Activated naive CD4-positive, alpha-beta T cell treated with anti-CD3 and anti-CD28 coated beads for 36 hours (primary cell): ENCODE data around the gene ZBTB34. TPM values are rescaled to one million over a fixed set of nuclear protein-coding genes. Genes with fewer than 3 reads are reported as not detected.

Source experiments
- CTCF ChIA-PET: fragments of 350-600 bp; sonication (Branson Sonifier 250); formaldehyde crosslinking; loops from one replicate; lab custom pipeline; 2021; ENCODE audit warnings: antibody characterized with exemption; lab: Charles Lee
- DNase-seq: peaks from one replicate; pipeline ENCODE4 v3.0.0-alpha.2; 2020
- H3K27ac Mint-ChIP-seq: one replicate; pipeline ENCODE4 v1.8.0; 2021; ENCODE audit warnings: mild to moderate bottlenecking, mixed read lengths
- H3K27me3 Mint-ChIP-seq: one replicate; pipeline ENCODE4 v1.8.0; 2021; ENCODE audit warnings: low read depth, mixed read lengths
- H3K36me3 Mint-ChIP-seq: one replicate; pipeline ENCODE4 v1.8.0; 2021; ENCODE audit warnings: low read depth, mixed read lengths
- H3K4me1 Mint-ChIP-seq: one replicate; pipeline ENCODE4 v1.8.0; 2021; ENCODE audit warnings: low read depth, mixed read lengths
- H3K4me3 Mint-ChIP-seq: one replicate; pipeline ENCODE4 v1.8.0; 2021; ENCODE audit warnings: mild to moderate bottlenecking, moderate library complexity, mixed read lengths
- H3K9me3 Mint-ChIP-seq: one replicate; pipeline ENCODE4 v1.8.0; 2021; ENCODE audit warnings: mixed read lengths
- intact Hi-C: fragments of 100-400 bp; cut with micrococcal nuclease; formaldehyde crosslinking; loops from one replicate; pipeline ENCODE4 v1.15.1; 2023
- total RNA-seq, 2 experiments: library from RNA; stranded (reverse); gene quantifications; one replicate each; pipeline ENCODE4 v1.2.3, GENCODE V29; 2021

ZBTB34 gene
- total RNA-seq, 2 experiments from 2014 or later = 4.2 to 4.6 TPM

GRCh38 chr9:126883636-126884035, 23.2 kb downstream of the ZBTB34 start:
- Mint-ChIP-seq H3K4me1 (no peaks in the 10 kb centered on the region), H3K9me3 (no peaks in the 10 kb centered on the region), H3K27me3 (no peaks in the 10 kb centered on the region), H3K27ac (no peak overlapping the region), H3K36me3 (peaks cover 11% of the 10 kb centered on the region), H3K4me3 (no peak overlapping the region)
- DNase-seq = no peak
- CTCF ChIA-PET = no interaction called here
- intact Hi-C loops = no loop called here

GRCh38 chr9:126885131-126885641, 24.7 kb downstream of the ZBTB34 start:
- no peak for DNase-seq
- Mint-ChIP-seq H3K27ac (no peak overlapping the region), H3K27me3 (no peaks in the 10 kb centered on the region), H3K4me1 (no peaks in the 10 kb centered on the region), H3K36me3 (peaks cover 6% of the 10 kb centered on the region), H3K9me3 (no peaks in the 10 kb centered on the region), H3K4me3 (no peak overlapping the region)
- intact Hi-C loops = no loop called here
- CTCF ChIA-PET = no interaction called here

DNA sequence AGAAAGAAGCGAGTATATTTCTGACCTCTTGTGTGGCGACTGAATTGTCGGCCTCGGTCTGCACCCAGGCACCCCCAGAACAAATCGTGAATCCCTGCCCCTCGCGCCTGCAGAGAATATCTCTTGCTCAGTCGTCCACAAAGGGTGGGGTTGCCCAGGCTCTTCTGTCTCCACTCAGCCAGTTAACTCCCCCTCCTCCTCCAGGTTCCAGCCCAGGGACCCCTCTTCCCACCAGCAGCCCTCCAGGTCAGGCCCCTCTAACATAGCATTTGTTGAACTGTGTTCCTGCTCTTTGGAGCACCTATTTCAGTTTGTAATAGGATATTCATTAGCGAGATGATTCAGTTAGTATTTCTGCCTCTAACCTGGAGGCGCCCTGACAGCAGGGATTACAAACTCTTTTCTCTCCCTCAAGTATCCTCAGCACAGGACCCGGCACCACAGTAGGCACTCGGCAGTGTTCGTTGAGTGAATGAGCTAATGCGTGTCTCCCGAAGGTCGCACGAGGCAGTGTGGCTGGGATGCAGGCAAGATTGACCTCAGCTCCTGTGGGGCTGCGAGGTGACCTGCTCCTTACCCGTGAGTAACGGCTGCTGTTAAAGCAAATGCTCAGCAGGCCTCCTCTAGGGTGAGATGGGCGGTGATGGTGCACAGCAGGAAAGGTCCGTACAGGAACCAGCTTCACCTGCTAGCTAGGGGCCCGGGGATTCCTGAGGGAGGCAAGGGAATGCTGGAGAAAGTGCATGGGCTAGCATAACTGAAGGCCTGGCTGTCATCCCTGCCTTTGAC, 25.8 kb downstream of the ZBTB34 start:
- H3K27ac Mint-ChIP-seq = no peak overlapping the region

GRCh38 chr9:126886897-126887296, 26.5 kb downstream of the ZBTB34 start:
- Mint-ChIP-seq H3K4me3 (no peak overlapping the region), H3K27ac (no peak overlapping the region), H3K9me3 (no peaks in the 10 kb centered on the region), H3K27me3 (no peaks in the 10 kb centered on the region), H3K4me1 (no peaks in the 10 kb centered on the region), H3K36me3 (no peaks in the 10 kb centered on the region)
- intact Hi-C loops = no loop called here
- no peak for DNase-seq
- CTCF ChIA-PET = no interaction called here

More for the DNA sequence above, 25.8 kb downstream of the ZBTB34 start:
- CTCF ChIA-PET = no interaction called here
- Mint-ChIP-seq H3K4me1 (no peaks in the 10 kb centered on the region), H3K4me3 (no peak overlapping the region), H3K36me3 (no peaks in the 10 kb centered on the region), H3K9me3 (no peaks in the 10 kb centered on the region), H3K27me3 (no peaks in the 10 kb centered on the region)
- no peak for DNase-seq
- intact Hi-C loops = no loop called here

DNA sequence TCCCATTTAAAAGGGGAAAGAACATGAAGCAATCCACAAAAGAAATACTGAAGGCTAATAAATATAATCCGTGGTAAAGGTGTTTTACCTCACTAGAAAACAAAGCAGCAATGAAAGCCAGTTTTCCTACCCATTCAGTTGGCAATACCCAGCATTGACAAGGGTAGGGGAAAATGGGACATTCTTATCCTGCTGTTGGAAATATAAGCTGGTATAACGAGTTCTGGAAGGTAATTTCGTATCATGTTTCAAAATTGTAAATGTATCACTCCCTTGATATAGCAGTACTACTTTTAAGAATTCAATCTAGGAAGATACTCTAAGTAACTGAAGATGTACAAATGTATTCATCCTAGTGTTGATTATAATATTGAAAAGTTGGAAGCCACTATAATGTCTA, 31.2 kb downstream of the ZBTB34 start:
- H3K4me1 Mint-ChIP-seq = no peaks in the 10 kb centered on the region
- no peaks in the 10 kb centered on the region for H3K9me3 Mint-ChIP-seq
- intact Hi-C loops = no loop called here
- H3K36me3 Mint-ChIP-seq = no peaks in the 10 kb centered on the region
- H3K4me3 Mint-ChIP-seq = no peak overlapping the region
- CTCF ChIA-PET = interaction anchor here (0.6 kb wide), 1 partner anchor 80 kb away, joined by 4 read pairs; no protein-coding TSS in a partner anchor
- H3K27me3 Mint-ChIP-seq = no peaks in the 10 kb centered on the region
- DNase-seq = no peak
- H3K27ac Mint-ChIP-seq = no peak overlapping the region

DNA sequence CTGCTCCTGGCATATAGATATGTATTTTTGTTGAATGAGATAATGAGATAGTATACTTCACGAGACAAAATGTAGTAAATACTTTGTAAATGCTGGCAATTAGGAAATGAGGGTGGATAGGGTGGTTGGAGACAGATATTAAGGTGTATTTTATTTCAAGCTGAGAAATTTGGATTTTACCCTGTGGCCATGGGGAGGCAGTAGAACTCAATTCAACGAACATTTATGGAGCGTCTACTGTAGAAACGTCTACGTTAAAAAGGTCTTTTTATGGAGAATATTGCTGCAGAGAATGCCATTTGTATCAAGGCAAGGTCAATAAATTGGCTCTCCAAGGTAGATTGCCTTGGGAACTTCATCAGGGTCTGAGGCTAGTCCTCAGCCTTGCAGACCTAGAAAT, 32.6 kb downstream of the ZBTB34 start:
- Mint-ChIP-seq H3K4me3 (no peak overlapping the region), H3K9me3 (no peaks in the 10 kb centered on the region), H3K36me3 (no peaks in the 10 kb centered on the region), H3K4me1 (no peaks in the 10 kb centered on the region), H3K27me3 (peaks cover 2% of the 10 kb centered on the region), H3K27ac (no peak overlapping the region)
- intact Hi-C loops = no loop called here
- DNase-seq = no peak
- CTCF ChIA-PET = interaction anchor here (1.0 kb wide), 1 partner anchor 22 kb away, joined by 3 read pairs; the partner anchor contains the start of gene RALGPS1

GRCh38 chr9:126894052-126894603, 33.7 kb downstream of the ZBTB34 start:
- no peak for DNase-seq
- CTCF ChIA-PET = interaction anchor here (0.7 kb wide), 1 partner anchor 30 kb away, joined by 5 read pairs; no protein-coding TSS in a partner anchor
- Mint-ChIP-seq H3K4me3 (no peak overlapping the region), H3K27ac (no peak overlapping the region), H3K36me3 (no peaks in the 10 kb centered on the region), H3K4me1 (no peaks in the 10 kb centered on the region), H3K27me3 (peaks cover 2% of the 10 kb centered on the region), H3K9me3 (no peaks in the 10 kb centered on the region)
- intact Hi-C loops = no loop called here

GRCh38 chr9:126902210-126902609, 41.8 kb downstream of the ZBTB34 start:
- no peaks in the 10 kb centered on the region for H3K4me1 Mint-ChIP-seq
- CTCF ChIA-PET = interaction anchor here (1.1 kb wide), 1 partner anchor 211 kb away, joined by 3 read pairs; no protein-coding TSS in a partner anchor
- intact Hi-C loops = no loop called here
- peaks cover 11% of the 10 kb centered on the region for H3K9me3 Mint-ChIP-seq
- no peak overlapping the region for H3K4me3 Mint-ChIP-seq
- no peak overlapping the region for H3K27ac Mint-ChIP-seq
- H3K36me3 Mint-ChIP-seq = no peaks in the 10 kb centered on the region
- DNase-seq = no peak
- H3K27me3 Mint-ChIP-seq = no peaks in the 10 kb centered on the region

DNA sequence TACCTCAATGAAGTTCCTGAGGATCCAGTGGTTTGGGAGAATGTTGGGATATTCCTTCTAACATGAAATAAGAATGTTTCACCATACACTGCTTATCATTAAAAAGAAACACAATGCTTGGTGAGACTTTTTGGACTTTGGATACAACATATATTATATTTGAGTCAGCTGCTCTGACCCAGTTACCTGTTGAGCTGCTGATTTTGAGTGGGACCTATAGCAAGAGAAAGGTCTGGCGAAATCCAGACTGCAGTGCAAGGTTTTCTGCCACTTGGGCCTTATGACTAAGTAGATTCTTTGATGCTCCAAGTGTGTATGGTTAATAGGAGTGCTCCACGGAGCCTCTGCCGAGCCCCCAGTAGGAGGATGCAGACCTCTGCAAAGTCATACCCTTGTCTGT, 44.1 kb downstream of the ZBTB34 start:
- H3K36me3 Mint-ChIP-seq = no peaks in the 10 kb centered on the region
- H3K4me1 Mint-ChIP-seq = no peaks in the 10 kb centered on the region
- no peaks in the 10 kb centered on the region for H3K27me3 Mint-ChIP-seq
- peaks cover 11% of the 10 kb centered on the region for H3K9me3 Mint-ChIP-seq
- H3K27ac Mint-ChIP-seq = no peak overlapping the region
- CTCF ChIA-PET = interaction anchor here (0.7 kb wide), 1 partner anchor 46 kb away, joined by 3 read pairs; no protein-coding TSS in a partner anchor
- intact Hi-C loops = no loop called here
- no peak for DNase-seq
- H3K4me3 Mint-ChIP-seq = no peak overlapping the region

DNA sequence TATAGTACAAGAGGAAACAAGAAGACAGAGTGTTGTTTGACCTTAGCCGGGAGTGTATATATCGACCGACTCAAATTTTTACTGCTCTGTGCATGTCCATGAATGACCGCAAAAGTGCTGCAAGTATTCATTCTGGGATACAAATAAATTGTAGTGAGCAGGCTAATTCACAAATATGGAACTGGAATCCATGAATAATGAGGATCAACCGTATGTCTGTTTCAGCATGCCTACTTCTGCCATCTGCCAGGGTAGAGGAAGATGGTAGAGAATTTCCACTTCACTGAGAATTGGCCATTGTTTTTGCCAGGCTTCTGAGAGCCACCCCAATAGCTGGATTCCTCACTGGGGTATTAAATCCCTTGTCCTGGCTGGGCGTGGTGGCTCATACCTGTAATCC, 45.7 kb downstream of the ZBTB34 start:
- no peak for DNase-seq
- Mint-ChIP-seq H3K4me1 (no peaks in the 10 kb centered on the region), H3K4me3 (no peak overlapping the region), H3K27ac (no peak overlapping the region), H3K36me3 (no peaks in the 10 kb centered on the region), H3K9me3 (peaks cover 8% of the 10 kb centered on the region), H3K27me3 (no peaks in the 10 kb centered on the region)
- intact Hi-C loops = no loop called here
- CTCF ChIA-PET = no interaction called here

DNA sequence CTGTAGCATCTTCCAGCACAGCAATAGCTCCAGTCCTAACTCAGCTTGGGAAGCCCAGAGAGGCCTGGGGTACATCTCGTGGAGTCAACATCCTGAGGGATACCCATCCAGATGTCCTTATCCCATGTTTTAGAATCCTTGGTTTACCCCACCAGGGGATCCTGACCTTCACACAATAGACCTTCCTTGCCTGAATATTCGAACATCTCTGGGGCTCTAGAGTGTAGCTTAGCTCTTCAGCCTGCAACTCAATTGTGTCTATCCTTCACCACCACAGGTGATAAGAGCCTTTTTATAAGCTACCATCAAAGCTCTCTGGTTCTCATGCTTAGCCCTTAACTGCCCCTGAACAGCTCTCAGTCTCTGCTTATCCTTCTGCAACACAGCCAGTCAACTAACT, 46.6 kb downstream of the ZBTB34 start:
- Mint-ChIP-seq H3K9me3 (peaks cover 5% of the 10 kb centered on the region), H3K4me3 (no peak overlapping the region), H3K36me3 (no peaks in the 10 kb centered on the region), H3K27ac (no peak overlapping the region), H3K27me3 (no peaks in the 10 kb centered on the region), H3K4me1 (no peaks in the 10 kb centered on the region)
- no peak for DNase-seq
- CTCF ChIA-PET = no interaction called here
- intact Hi-C loops = no loop called here

- H3K36me3 Mint-ChIP-seq = no peaks in the 10 kb centered on the region
- peaks cover 8% of the 10 kb centered on the region for H3K4me1 Mint-ChIP-seq
- intact Hi-C loops = loop anchor here (1.0 to 10.0 kb wide), 3 partner anchors 54 to 510 kb away; partner anchors contain the start of genes ZBTB34, ZBTB43 and ZNF79
- H3K4me3 Mint-ChIP-seq = peak within 1 kb of the TSS; percentile 71
- peaks cover 6% of the 10 kb centered on the region for H3K9me3 Mint-ChIP-seq
- H3K27me3 Mint-ChIP-seq = peaks cover 2% of the 10 kb centered on the region
- DNase-seq = peak; percentile 93
- CTCF ChIA-PET = interaction anchor here (0.9 to 1.4 kb wide), 3 partner anchors 22 to 286 kb away, joined by 3 read pairs; no protein-coding TSS in a partner anchor
- no peak within 1 kb of the TSS for H3K27ac Mint-ChIP-seq
Observed at GRCh38 chr9:126914458-126915280, 54.2 kb downstream of the ZBTB34 start, which contains the start of gene RALGPS1. Gene RALGPS1 (plus strand): TSS chr9:126914782. CDS start chr9:126962290, 47,508 bp downstream.
